ENCODE data around the gene GPR55. TPM values are rescaled to one million over a fixed set of nuclear protein-coding genes. Genes with fewer than 3 reads are reported as not detected.
A peak's percentile ranks its signal among the peaks of the same experiment; 100 is the strongest.

GPR55 gene
- total and polyA plus RNA-seq, 2 of the 8 experiments (the other 6 are each of a cell fraction or from before 2014, with no cell fraction given), result not detected

GRCh38 chr2:230895536-230896345, 29.3 kb downstream of the GPR55 start:
- no peak overlapping the region for H3K4me3 ChIP-seq (ENCODE audit: extremely low read depth in 1 of 4, insufficient read depth in 2 of 4, low read depth in 3 of 4, low read length in 4 of 4)
- no peaks in the 10 kb centered on the region for H3K79me1 ChIP-seq (ENCODE audit: low read depth, low read length)
- TF ChIP-seq SP2 (IDR thresholded peaks at IDR 0.05; ENCODE audit: low read length) (no peak), E2F6 (IDR thresholded peaks at IDR 0.05) (no peak), TEAD4 (IDR thresholded peaks at IDR 0.05; ENCODE audit: low read depth, low read length) (no peak), YY1 (IDR thresholded peaks at IDR 0.05; ENCODE audit: low read depth, low read length) (no peak), CTBP2 (IDR thresholded peaks at IDR 0.05; ENCODE audit: borderline replicate concordance, insufficient read depth, insufficient read length, low read length) (no peak), CTCF (IDR thresholded peaks at IDR 0.05; ENCODE audit: control extremely low read depth in 1 of 3, insufficient read depth in 1 of 3, low read depth in 1 of 3, low read length in 3 of 3) (no peak), BRCA1 (IDR thresholded peaks at IDR 0.05; ENCODE audit: low read depth, low read length) (no peak), POLR2A (IDR thresholded peaks at IDR 0.05; ENCODE audit: control extremely low read depth in 1 of 2, low read depth in 2 of 2, low read length in 2 of 2) (no peak)

More at GRCh38 chr2:230895536-230896345, 29.3 kb downstream of the GPR55 start:
- ChIA-PET POLR2A (ENCODE audit: partially characterized antibody) (interaction anchor here (1.0 to 5.2 kb wide), 3 partner anchors 11 to 26 kb away, joined by 3 to 32 read pairs (median 4); no protein-coding TSS in a partner anchor), CTCF (ENCODE audit: partially characterized antibody) (interaction anchor here (0.6 to 21.7 kb wide), 10 partner anchors 12 to 157 kb away, joined by 3 to 332 read pairs (median 8); partner anchors contain the start of gene GPR55)
- no peak overlapping the region for H2BK15ac ChIP-seq (ENCODE audit: low read length)
- peak overlapping the region; percentile 8; the same call in 1 of the 2 replicates for H4K8ac ChIP-seq (ENCODE audit: extremely low read depth, insufficient read depth, low read length)
- no peak overlapping the region for H2AK5ac ChIP-seq (ENCODE audit: low read depth, low read length)
- H2BK120ac ChIP-seq (replicated peaks; ENCODE audit: low read depth, low read length), result no peak overlapping the region
- no peaks in the 10 kb centered on the region for H3K79me2 ChIP-seq (ENCODE audit: control insufficient read depth in 1 of 2, insufficient read depth in 2 of 2, low read length in 2 of 2)
- H3K4me2 ChIP-seq (ENCODE audit: insufficient read depth in 1 of 2, low read depth in 2 of 2, low read length in 2 of 2), result no peak overlapping the region
- H3K9ac ChIP-seq (replicated peaks in 1 of 4; ENCODE audit: extremely low read depth in 1 of 4, low read depth in 3 of 4, low read length in 3 of 4), result no peak overlapping the region
- H4K91ac ChIP-seq (replicated peaks; ENCODE audit: insufficient read length, low read length), result no peak overlapping the region
- H3K23ac ChIP-seq (ENCODE audit: insufficient read length), result no peak overlapping the region
- H3K14ac ChIP-seq (ENCODE audit: insufficient read length), result no peak overlapping the region
- no peak overlapping the region for H2BK12ac ChIP-seq (ENCODE audit: low read depth, low read length)
- no peak overlapping the region for H2AFZ ChIP-seq (ENCODE audit: low read length)
- WGBS, 2 experiments (ENCODE audit: extremely low coverage in 1 of 2, insufficient coverage in 1 of 2, insufficient read length in 1 of 2, insufficient replicate concordance in 2 of 2, low coverage in 1 of 2, low lambda C conversion rate in 2 of 2, missing lambda C conversion rate in 1 of 2), result 91% methylated on average over 6 of the region's 6 CpGs; no CpG with 5 or more reads in 1 of the 2 experiments
- H4K20me1 ChIP-seq (replicated peaks in 1 of 2; ENCODE audit: control insufficient read depth in 1 of 2, insufficient read depth in 2 of 2, low read length in 2 of 2), result no peaks in the 10 kb centered on the region
- H2BK20ac ChIP-seq (ENCODE audit: low read length), result no peak overlapping the region
- no peak overlapping the region for H3K56ac ChIP-seq (replicated peaks; ENCODE audit: insufficient read length, low read depth, low read length)
- H3K36me3 ChIP-seq (ENCODE audit: control insufficient read depth in 2 of 4, insufficient read depth in 4 of 4, low read length in 3 of 4), result no peaks in the 10 kb centered on the region
- H3K23me2 ChIP-seq (ENCODE audit: low read depth, low read length), result no peaks in the 10 kb centered on the region
- H3K18ac ChIP-seq (ENCODE audit: extremely low read depth, low read length), result no peak overlapping the region
- H2BK5ac ChIP-seq (ENCODE audit: low read depth, low read length), result no peak overlapping the region
- H3K4ac ChIP-seq (replicated peaks; ENCODE audit: insufficient read length, low read depth, low read length), result no peak overlapping the region
- 0 out of 7 replicates have a peak, but pooled peaks cover 0 to under 1% (median 0%) of the 10 kb centered on the region in 4 experiments for H3K27me3 ChIP-seq (replicated peaks in 1 of 4; ENCODE audit: control insufficient read depth in 3 of 4, extremely low read depth in 1 of 4, insufficient read depth in 3 of 4, low read length in 3 of 4)
- H3K27ac ChIP-seq (ENCODE audit: low read depth, low read length), result no peak overlapping the region
- H3K4me1 ChIP-seq (replicated peaks in 1 of 4; ENCODE audit: control insufficient read depth in 3 of 4, insufficient read depth in 4 of 4, low read length in 3 of 4), result peaks cover 0 to 12% (median 4%) of the 10 kb centered on the region in 4 experiments; a peak in 3 of 7 replicates
- H3K9me3 ChIP-seq (ENCODE audit: insufficient read depth in 2 of 2, low read depth in 1 of 2, low read length in 1 of 2), result no peaks in the 10 kb centered on the region
- H4K5ac ChIP-seq (ENCODE audit: insufficient read length, low read depth, low read length), result no peak overlapping the region
- FAIRE-seq (no peak), DNase-seq (ENCODE audit: low read depth in 1 of 2, low spot score in 2 of 2) (no peak)

Measured in H1 (cell line).